Activated CD8-positive, alpha-beta memory T cell treated with anti-CD3 and anti-CD28 coated beads, Interleukin-2, amount 10 ng/mL, durations not matched to agents 7 days and 5 days (primary cell): ENCODE measurements around the gene COX7A1. TPM values are rescaled to one million over a fixed set of nuclear protein-coding genes. Genes with fewer than 3 reads are reported as not detected.
"Not testable (repeated sequence)": the region's sequence is repeated elsewhere in the genome, so short reads cannot be mapped to it uniquely, and the experiment has no call there.

Experiments used
- ATAC-seq: fragments of 150-1000 bp; cut with Tn5 transposase; one replicate; pipeline ENCODE4 v1.10.0; 2021; ENCODE audit warnings: moderate library complexity
- CTCF ChIA-PET: fragments of 350-600 bp; sonication (Branson Sonifier 250); formaldehyde crosslinking; loops from one replicate; lab custom pipeline; 2021; ENCODE audit warnings: antibody characterized with exemption; lab: Charles Lee
- DNase-seq: peaks from one replicate; pipeline ENCODE4 v3.0.0-alpha.2; 2020
- H3K27ac Mint-ChIP-seq: one replicate; pipeline ENCODE4 v1.8.0; 2021; ENCODE audit warnings: mild to moderate bottlenecking, mixed read lengths
- H3K27me3 Mint-ChIP-seq: one replicate; pipeline ENCODE4 v1.8.0; 2021; ENCODE audit warnings: mixed read lengths
- H3K36me3 Mint-ChIP-seq: one replicate; pipeline ENCODE4 v1.8.0; 2021; ENCODE audit warnings: mild to moderate bottlenecking, mixed read lengths
- H3K4me1 Mint-ChIP-seq: one replicate; pipeline ENCODE4 v1.8.0; 2021; ENCODE audit warnings: mixed read lengths
- H3K4me3 Mint-ChIP-seq: one replicate; pipeline ENCODE4 v1.8.0; 2021; ENCODE audit warnings: mild to moderate bottlenecking, moderate library complexity, mixed read lengths
- H3K9me3 Mint-ChIP-seq: one replicate; pipeline ENCODE4 v1.8.0; 2022; ENCODE audit warnings: low read depth, mixed read lengths
- total RNA-seq, 2 experiments: library from RNA; stranded (reverse); gene quantifications; one replicate each; pipeline ENCODE4 v1.2.3, GENCODE V29; 2021

COX7A1 gene
- total RNA-seq, 2 experiments from 2014 or later = not detected

- Mint-ChIP-seq H3K36me3 (peaks cover 19% of the 10 kb centered on the region), H3K9me3 (no peaks in the 10 kb centered on the region), H3K4me1 (peaks cover 30% of the 10 kb centered on the region), H3K27ac (peak overlapping the region; percentile 93), H3K27me3 (no peaks in the 10 kb centered on the region), H3K4me3 (peak overlapping the region; percentile 93)
- no peak for DNase-seq
- no peak for ATAC-seq
- CTCF ChIA-PET = interaction anchor here (1.1 to 2.7 kb wide), 2 partner anchors 10 to 15 kb away, joined by 3 to 17 read pairs; no protein-coding TSS in a partner anchor
Observed at GRCh38 chr19:36139120-36139472, 13.2 kb downstream of the COX7A1 start.

GRCh38 chr19:36136964-36137686 is 15.1 kb downstream of the COX7A1 start:
- Mint-ChIP-seq H3K4me1 (peaks cover 39% of the 10 kb centered on the region), H3K4me3 (no peak overlapping the region), H3K9me3 (no peaks in the 10 kb centered on the region), H3K27me3 (no peaks in the 10 kb centered on the region), H3K27ac (no peak overlapping the region), H3K36me3 (peaks cover 11% of the 10 kb centered on the region)
- no peak for DNase-seq
- ATAC-seq = no peak
- CTCF ChIA-PET = interaction anchor here (1.7 kb wide), 2 partner anchors 9 to 34 kb away, joined by 3 to 9 read pairs; no protein-coding TSS in a partner anchor

GRCh38 chr19:36134867-36135266 is 17.4 kb downstream of the COX7A1 start:
- not testable (repeated sequence) for H3K27ac Mint-ChIP-seq, H3K27me3 Mint-ChIP-seq, DNase-seq, H3K36me3 Mint-ChIP-seq, H3K4me3 Mint-ChIP-seq, H3K9me3 Mint-ChIP-seq, ATAC-seq
- H3K4me1 Mint-ChIP-seq = peaks cover 34% of the 10 kb centered on the region
- CTCF ChIA-PET = interaction anchor here (1.7 kb wide), 1 partner anchor 7 kb away, joined by 9 read pairs; no protein-coding TSS in a partner anchor

DNA sequence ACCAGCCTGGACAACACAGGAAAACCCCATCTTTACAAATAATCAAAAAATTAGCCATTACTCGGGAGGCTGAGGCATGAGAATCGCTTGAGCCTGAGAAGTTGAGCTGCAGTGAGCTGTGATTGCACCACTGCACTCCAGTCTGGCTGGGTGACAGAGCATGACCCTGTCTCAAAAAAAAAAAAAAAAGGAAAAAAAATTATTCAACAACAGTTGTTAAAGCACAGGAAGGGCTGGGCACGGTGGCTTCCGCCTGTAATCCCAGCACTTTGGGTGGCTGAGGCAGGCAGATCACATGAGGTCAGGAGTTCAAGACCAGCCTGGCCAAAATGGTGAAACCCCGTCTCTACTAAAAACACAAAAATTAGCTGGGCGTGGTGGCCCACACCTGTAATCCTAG is 21.0 kb downstream of the COX7A1 start:
- peaks cover 33% of the 10 kb centered on the region for H3K4me1 Mint-ChIP-seq
- DNase-seq, ATAC-seq, H3K27me3 Mint-ChIP-seq, H3K9me3 Mint-ChIP-seq, H3K27ac Mint-ChIP-seq, H3K36me3 Mint-ChIP-seq, H3K4me3 Mint-ChIP-seq: not testable (repeated sequence)
- CTCF ChIA-PET = interaction anchor here (9.1 kb wide), 1 partner anchor 39 kb away, joined by 150 read pairs; no protein-coding TSS in a partner anchor

GRCh38 chr19:36128392-36128736 is 23.9 kb downstream of the COX7A1 start:
- Mint-ChIP-seq H3K27ac (peak overlapping the region; percentile 94), H3K4me3 (peak overlapping the region; percentile 86), H3K27me3 (no peaks in the 10 kb centered on the region), H3K36me3 (peaks cover 12% of the 10 kb centered on the region), H3K4me1 (peaks cover 24% of the 10 kb centered on the region), H3K9me3 (no peaks in the 10 kb centered on the region)
- CTCF ChIA-PET = interaction anchor here (0.5 to 9.1 kb wide), 21 partner anchors 7 to 401 kb away, joined by 3 to 150 read pairs (median 4); partner anchors contain the start of genes ALKBH6, CAPNS1, POLR2I and TBCB
- ATAC-seq (no peak), DNase-seq (peak; percentile 47)

- H3K9me3 Mint-ChIP-seq = no peaks in the 10 kb centered on the region
- H3K36me3 Mint-ChIP-seq = peaks cover 21% of the 10 kb centered on the region
- CTCF ChIA-PET = interaction anchor here (1.8 to 9.1 kb wide), 2 partner anchors 11 to 45 kb away, joined by 10 to 150 read pairs; partner anchors contain the start of genes POLR2I and TBCB
- no peak overlapping the region for H3K4me3 Mint-ChIP-seq
- H3K4me1 Mint-ChIP-seq = peaks cover 10% of the 10 kb centered on the region
- H3K27me3 Mint-ChIP-seq = no peaks in the 10 kb centered on the region
- DNase-seq (no peak), ATAC-seq (no peak)
- no peak overlapping the region for H3K27ac Mint-ChIP-seq
Observed at GRCh38 chr19:36125557-36125956, 26.7 kb downstream of the COX7A1 start.

GRCh38 chr19:36121486-36122124 is 30.6 kb downstream of the COX7A1 start:
- DNase-seq (no peak), ATAC-seq (no peak)
- no peaks in the 10 kb centered on the region for H3K9me3 Mint-ChIP-seq
- H3K27me3 Mint-ChIP-seq = no peaks in the 10 kb centered on the region
- CTCF ChIA-PET = no interaction called here
- H3K4me3 Mint-ChIP-seq = no peak overlapping the region
- H3K36me3 Mint-ChIP-seq = peaks cover 33% of the 10 kb centered on the region
- H3K27ac Mint-ChIP-seq = no peak overlapping the region
- H3K4me1 Mint-ChIP-seq = peaks cover 13% of the 10 kb centered on the region

DNA sequence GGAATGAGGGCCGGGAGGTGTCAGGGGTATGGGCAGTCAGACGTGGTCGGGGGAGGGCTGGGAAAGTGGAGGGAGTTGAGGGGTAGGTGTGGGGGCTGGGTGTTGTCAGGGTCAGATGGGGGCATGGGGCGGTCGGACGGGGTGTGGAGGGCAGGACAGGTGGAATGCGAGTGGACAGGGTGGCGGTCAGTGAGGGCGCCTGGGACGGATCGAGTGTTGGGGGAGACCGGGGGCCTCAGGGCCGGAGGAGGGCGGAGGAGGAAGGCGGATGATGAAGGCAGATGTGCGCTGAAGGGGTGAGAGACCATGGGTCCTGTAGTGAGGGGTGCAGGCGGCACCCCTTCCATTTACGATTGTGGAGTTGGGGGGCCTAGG is 31.3 kb downstream of the COX7A1 start:
- Mint-ChIP-seq H3K4me1 (peaks cover 19% of the 10 kb centered on the region), H3K9me3 (no peaks in the 10 kb centered on the region), H3K4me3 (no peak overlapping the region), H3K27ac (no peak overlapping the region), H3K27me3 (no peaks in the 10 kb centered on the region), H3K36me3 (peaks cover 33% of the 10 kb centered on the region)
- CTCF ChIA-PET = no interaction called here
- DNase-seq (no peak), ATAC-seq (no peak)

GRCh38 chr19:36120092-36120983 is 31.9 kb downstream of the COX7A1 start:
- DNase-seq = no peak
- Mint-ChIP-seq H3K9me3 (no peaks in the 10 kb centered on the region), H3K27ac (no peak overlapping the region), H3K27me3 (no peaks in the 10 kb centered on the region), H3K36me3 (peaks cover 27% of the 10 kb centered on the region), H3K4me3 (no peak overlapping the region), H3K4me1 (peaks cover 20% of the 10 kb centered on the region)
- no peak for ATAC-seq
- CTCF ChIA-PET = no interaction called here

- peak overlapping the region; percentile 94 for H3K27ac Mint-ChIP-seq
- CTCF ChIA-PET = interaction anchor here (0.6 to 5.8 kb wide), 5 partner anchors 9 to 54 kb away, joined by 3 to 24 read pairs (median 4); no protein-coding TSS in a partner anchor
- ATAC-seq = no peak
- H3K9me3 Mint-ChIP-seq = no peaks in the 10 kb centered on the region
- no peak for DNase-seq
- H3K27me3 Mint-ChIP-seq = peaks cover 2% of the 10 kb centered on the region
- H3K36me3 Mint-ChIP-seq = peaks cover 18% of the 10 kb centered on the region
- peaks cover 35% of the 10 kb centered on the region for H3K4me1 Mint-ChIP-seq
- H3K4me3 Mint-ChIP-seq = peak overlapping the region; percentile 91
Observed at GRCh38 chr19:36116344-36116637, 36.0 kb downstream of the COX7A1 start.

DNA sequence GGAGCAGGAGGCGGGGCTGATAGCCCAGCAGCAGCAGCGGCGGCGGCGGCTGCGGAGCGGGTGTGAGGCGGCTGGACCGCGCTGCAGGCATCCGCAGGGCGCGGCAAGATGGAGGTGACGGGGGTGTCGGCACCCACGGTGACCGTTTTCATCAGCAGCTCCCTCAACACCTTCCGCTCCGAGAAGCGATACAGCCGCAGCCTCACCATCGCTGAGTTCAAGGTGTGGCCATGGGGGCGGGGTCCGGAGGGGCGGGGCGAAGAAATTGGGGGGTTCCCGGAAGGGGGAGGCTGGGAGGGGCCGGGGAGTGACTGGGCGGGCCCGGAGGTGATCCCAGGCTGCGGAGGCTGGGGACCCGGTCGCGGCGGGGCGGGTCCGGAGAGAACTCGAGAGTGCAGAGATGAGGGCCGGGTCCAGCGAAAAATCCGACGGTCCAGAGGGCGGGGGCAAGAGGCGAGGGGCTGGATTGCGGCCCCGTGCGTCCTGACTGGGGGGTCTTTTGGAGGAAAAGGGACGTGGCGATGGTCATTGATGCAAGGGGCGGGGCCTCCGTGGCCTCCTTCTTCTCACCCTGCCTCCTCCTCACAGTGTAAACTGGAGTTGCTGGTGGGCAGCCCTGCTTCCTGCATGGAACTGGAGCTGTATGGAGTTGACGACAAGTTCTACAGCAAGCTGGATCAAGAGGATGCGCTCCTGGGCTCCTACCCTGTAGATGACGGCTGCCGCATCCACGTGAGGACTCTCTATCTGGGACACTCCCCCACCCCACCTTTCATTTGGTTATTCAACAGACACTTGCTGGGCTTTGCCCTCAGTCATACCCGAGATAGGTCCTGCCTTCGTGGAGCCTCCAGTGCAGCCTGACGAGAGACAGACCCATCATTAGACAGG is 36.5 kb downstream of the COX7A1 start, which contains the start of gene TBCB:
TBCB (plus strand) TSS at position 16 of the 891 bp plus-strand sequence; CDS start at position 109, 93 bp downstream.
- Mint-ChIP-seq H3K4me1 (peaks cover 35% of the 10 kb centered on the region), H3K36me3 (peaks cover 18% of the 10 kb centered on the region), H3K27me3 (peaks cover 2% of the 10 kb centered on the region), H3K27ac (peak within 1 kb of the TSS; percentile 94), H3K4me3 (peak within 1 kb of the TSS; percentile 91), H3K9me3 (no peaks in the 10 kb centered on the region)
- peak; percentile 93 for DNase-seq
- peak; percentile 62 for ATAC-seq
- CTCF ChIA-PET = interaction anchor here (0.6 to 5.8 kb wide), 8 partner anchors 9 to 59 kb away, joined by 3 to 24 read pairs (median 4); no protein-coding TSS in a partner anchor
